HEK293 (cell line): ENCODE data around the gene IL25.

ENCODE experiments used
- CTCF ChIA-PET: fragments of 350-600 bp; formaldehyde crosslinking; extraction: SDS; loops from one replicate; lab custom pipeline; 2021; ENCODE audit warnings: antibody characterized with exemption; lab: Yijun Ruan, JAX
- POLR2A ChIA-PET: fragments of 300-600 bp; formaldehyde crosslinking; extraction: SDS; loops from one replicate; lab custom pipeline; 2020; ENCODE audit warnings: antibody characterized with exemption, inconsistent platforms; lab: Yijun Ruan, JAX
- H3K27ac ChIP-seq: fragments of 200-500 bp; sonication (Bioruptor generic); 2 replicates; pipeline ENCODE4 v1.5.1; 2014; ENCODE audit warnings: low read depth, low read length, control low read depth, inconsistent platforms; ENCODE audit errors: extremely low read depth
- H3K36me3 ChIP-seq, 2 experiments: fragments of 200-500 bp in 1 of 2; sonication (Bioruptor generic) in 1 of 2; 1 replicate in 1 of 2; 2 replicates in 1 of 2; pipeline ENCODE4 v1.5.1; 2014 to 2017; ENCODE audit warnings: inconsistent platforms in 2 of 2, low read length in 2 of 2; ENCODE audit not compliant: control insufficient read depth in 2 of 2, insufficient read depth in 1 of 2
- H3K4me1 ChIP-seq: fragments of 200-500 bp; sonication (Bioruptor generic); 2 replicates; pipeline ENCODE4 v1.5.1; 2014; ENCODE audit warnings: mild to moderate bottlenecking, low read length, inconsistent platforms; ENCODE audit not compliant: control insufficient read depth, insufficient read depth
- H3K4me3 ChIP-seq: 2 replicates; pipeline ENCODE4 v1.5.1; 2011; ENCODE audit warnings: low read depth, mild to moderate bottlenecking, control low read depth, low read length, moderate library complexity
- H3K9me3 ChIP-seq: fragments of 200-500 bp; sonication (Bioruptor generic); 2 replicates; pipeline ENCODE4 v1.5.1; 2014; ENCODE audit warnings: low read depth, low read length, inconsistent platforms; ENCODE audit not compliant: control insufficient read depth, insufficient read depth
- KLF16 ChIP-seq: fragments of 450-650 bp; formaldehyde crosslinking; IDR thresholded peaks from 2 replicates; pipeline ENCODE4 v1.5.1; 2017; ENCODE audit warnings: missing biosample characterization, missing genetic modification characterization
- PRDM10 ChIP-seq: fragments of 450-650 bp; formaldehyde crosslinking; IDR thresholded peaks from 2 replicates; pipeline ENCODE4 v1.5.1; 2016; ENCODE audit warnings: missing biosample characterization, missing genetic modification characterization
- PRDM2 ChIP-seq: fragments of 450-650 bp; formaldehyde crosslinking; IDR thresholded peaks from 2 replicates; pipeline ENCODE4 v1.5.1; 2016; ENCODE audit warnings: missing biosample characterization, missing genetic modification characterization, borderline replicate concordance
- TRIM28 ChIP-seq: IDR thresholded peaks from 2 replicates; pipeline ENCODE4 v1.6.1; 2011; ENCODE audit warnings: low read length, control low read depth, borderline replicate concordance
- YY2 ChIP-seq: fragments of 450-650 bp; formaldehyde crosslinking; IDR thresholded peaks from 2 replicates; pipeline ENCODE4 v1.5.1; 2016; ENCODE audit warnings: missing biosample characterization, missing genetic modification characterization
- ZBTB17 ChIP-seq: fragments of 450-650 bp; formaldehyde crosslinking; IDR thresholded peaks from 2 replicates; pipeline ENCODE4 v1.5.1; 2016; ENCODE audit warnings: missing biosample characterization, missing genetic modification characterization
- ZBTB21 ChIP-seq: fragments of 450-650 bp; formaldehyde crosslinking; IDR thresholded peaks from 2 replicates; pipeline ENCODE4 v1.5.1; 2017; ENCODE audit warnings: missing biosample characterization, missing genetic modification characterization
- ZBTB26 ChIP-seq: fragments of 450-650 bp; formaldehyde crosslinking; optimal IDR thresholded peaks from 2 replicates; pipeline ENCODE3; 2016; ENCODE audit warnings: missing biosample characterization, mild to moderate bottlenecking, missing genetic modification characterization
- ZBTB48 ChIP-seq: fragments of 450-650 bp; formaldehyde crosslinking; IDR thresholded peaks from 2 replicates; pipeline ENCODE4 v1.5.1; 2016; ENCODE audit warnings: missing biosample characterization, missing genetic modification characterization
- ZFHX2 ChIP-seq: fragments of 450-650 bp; formaldehyde crosslinking; conservative IDR thresholded peaks from 2 replicates; pipeline ENCODE4 v1.5.1; 2016; ENCODE audit warnings: missing biosample characterization, missing genetic modification characterization
- ZNF2 ChIP-seq: fragments of 450-650 bp; formaldehyde crosslinking; IDR thresholded peaks from 2 replicates; pipeline ENCODE4 v1.5.1; 2016; ENCODE audit warnings: missing biosample characterization, missing genetic modification characterization
- ZNF335 ChIP-seq: fragments of 450-650 bp; formaldehyde crosslinking; conservative IDR thresholded peaks from 2 replicates; pipeline ENCODE4 v1.5.1; 2016; ENCODE audit warnings: missing biosample characterization, missing genetic modification characterization
- ZNF341 ChIP-seq: fragments of 450-650 bp; formaldehyde crosslinking; IDR thresholded peaks from 2 replicates; pipeline ENCODE4; 2016; ENCODE audit warnings: low read depth, missing biosample characterization, missing genetic modification characterization
- ZNF362 ChIP-seq: fragments of 450-650 bp; formaldehyde crosslinking; IDR thresholded peaks from 2 replicates; pipeline ENCODE4 v1.5.1; 2016; ENCODE audit warnings: missing biosample characterization, missing genetic modification characterization
- ZNF529 ChIP-seq: fragments of 450-650 bp; formaldehyde crosslinking; IDR thresholded peaks from 2 replicates; pipeline ENCODE4 v1.5.1; 2017; ENCODE audit warnings: missing genetic modification characterization, missing biosample characterization; ENCODE audit not compliant: insufficient replicate concordance
- ZNF610 ChIP-seq: fragments of 450-650 bp; formaldehyde crosslinking; IDR thresholded peaks from 2 replicates; pipeline ENCODE4 v1.5.1; 2016; ENCODE audit warnings: missing biosample characterization, missing genetic modification characterization, borderline replicate concordance
- ZNF701 ChIP-seq: fragments of 450-650 bp; formaldehyde crosslinking; IDR thresholded peaks from 2 replicates; pipeline ENCODE4 v1.5.1; 2016; ENCODE audit warnings: missing biosample characterization, missing genetic modification characterization
- ZNF777 ChIP-seq: fragments of 450-650 bp; formaldehyde crosslinking; IDR thresholded peaks from 2 replicates; pipeline ENCODE4 v1.5.1; 2017; ENCODE audit warnings: missing biosample characterization, missing genetic modification characterization, borderline replicate concordance
- ZSCAN16 ChIP-seq: fragments of 450-650 bp; formaldehyde crosslinking; IDR thresholded peaks from 2 replicates; pipeline ENCODE4 v1.5.1; 2016; ENCODE audit warnings: missing biosample characterization, missing genetic modification characterization

The IL25 gene

GRCh38 chr14:23351681-23352505 is 20.7 kb upstream of the IL25 start (continued):
- TF ChIP-seq PRDM2 (tag by site-specific recombination), result 0 out of 2 replicates have a peak, but pooled peaks have one; percentile 34
- TF ChIP-seq ZNF341 (tag by site-specific recombination), result 0 out of 2 replicates have a peak, but pooled peaks have one; percentile 17
- TF ChIP-seq ZNF610 (tag by site-specific recombination), result no peak

- H3K27ac ChIP-seq, result no peak within 1 kb of the TSS
- CTCF ChIA-PET, result interaction anchor here (0.5 to 2.0 kb wide), 6 partner anchors 8 to 30 kb away, joined by 3 to 8 read pairs (median 4); no protein-coding TSS in a partner anchor
- H3K9me3 ChIP-seq, result no peaks in the 10 kb centered on the region
- H3K4me3 ChIP-seq, result peak within 1 kb of the TSS; percentile 56
- H3K4me1 ChIP-seq, result no peaks in the 10 kb centered on the region
- POLR2A ChIA-PET, result interaction anchor here (0.7 to 1.9 kb wide), 2 partner anchors 32 to 66 kb away, joined by 4 to 7 read pairs; partner anchors contain the start of gene PABPN1
- no peaks in the 10 kb centered on the region for H3K36me3 ChIP-seq
- peak; percentile 38; the same call in 1 of the 2 replicates for TF ChIP-seq ZNF777 (tag by site-specific recombination)
- TF ChIP-seq TRIM28, result no peak
- peak; percentile 28; the same call in 1 of the 2 replicates for TF ChIP-seq ZBTB48 (tag by site-specific recombination)
- 0 out of 2 replicates have a peak, but pooled peaks have one; percentile 34 for TF ChIP-seq ZNF2 (tag by site-specific recombination)
- no peak for TF ChIP-seq ZNF701 (tag by site-specific recombination)
- peak; percentile 47; the same call in 1 of the 2 replicates for TF ChIP-seq KLF16 (tag by site-specific recombination)
- TF ChIP-seq ZNF335 (tag by site-specific recombination), result peak; percentile 55
- TF ChIP-seq ZBTB17 (tag by site-specific recombination), result peak; percentile 97
- peak; percentile 85 for TF ChIP-seq ZFHX2
- TF ChIP-seq ZBTB21, result peak; percentile 67; the same call in 1 of the 2 replicates
- TF ChIP-seq PRDM10 (tag by site-specific recombination), result peak; percentile 94
- no peak for TF ChIP-seq ZSCAN16 (tag by site-specific recombination)
- peak; percentile 75 for TF ChIP-seq ZBTB26 (tag by site-specific recombination)
- TF ChIP-seq ZNF362 (tag by site-specific recombination), result no peak
- no peak for TF ChIP-seq ZNF529 (tag by site-specific recombination)
- no peak for TF ChIP-seq YY2
Observed at GRCh38 chr14:23352506-23353432, 19.8 kb upstream of the IL25 start, which contains the start of gene SLC22A17. SLC22A17 (minus strand) TSS chr14:23352887.
